RWPE2 (cell line): ENCODE results near the gene VAC14.

Experiments used
- ATAC-seq: fragments of 200-7000 bp; cut with Tn5 transposase; 3 replicates; pipeline ENCODE4 v1.9.1; 2021; ENCODE audit warnings: low read depth
- DNase-seq: peaks from one replicate; pipeline ENCODE4 v3.0.0-alpha.2; 2020; ENCODE audit warnings: low spot score
- H3K27ac ChIP-seq: fragments of 450-650 bp; 2 replicates; pipeline ENCODE4 v1.5.1; 2017; ENCODE audit warnings: mild to moderate bottlenecking; ENCODE audit not compliant: poor library complexity, severe bottlenecking
- H3K27me3 ChIP-seq: fragments of 250-450 bp; sonication (Bioruptor Pico); 2 replicates; pipeline ENCODE4 v1.5.1; 2021; ENCODE audit warnings: mild to moderate bottlenecking, moderate library complexity; ENCODE audit not compliant: insufficient read depth, poor library complexity, severe bottlenecking
- H3K36me3 ChIP-seq: fragments of 250-450 bp; sonication (Bioruptor Pico); 2 replicates; pipeline ENCODE4 v1.5.1; 2020; ENCODE audit warnings: low read depth, mild to moderate bottlenecking, moderate library complexity
- H3K4me1 ChIP-seq: fragments of 250-450 bp; sonication (Bioruptor Pico); 2 replicates; pipeline ENCODE4 v1.5.1; 2021; ENCODE audit warnings: mild to moderate bottlenecking, moderate library complexity; ENCODE audit not compliant: insufficient read depth, poor library complexity, severe bottlenecking
- H3K4me3 ChIP-seq: fragments of 250-450 bp; sonication (Bioruptor Pico); 2 replicates; pipeline ENCODE4 v1.5.1; 2021; ENCODE audit warnings: mild to moderate bottlenecking, moderate library complexity; ENCODE audit not compliant: severe bottlenecking
- H3K9me3 ChIP-seq: fragments of 250-450 bp; sonication (Bioruptor Pico); 2 replicates; pipeline ENCODE4 v1.5.1; 2021; ENCODE audit warnings: mild to moderate bottlenecking, moderate library complexity; ENCODE audit not compliant: severe bottlenecking
- CTCF ChIP-seq: fragments of 450-650 bp; IDR thresholded peaks from one replicate; pipeline ENCODE4 v1.5.1; 2017; ENCODE audit warnings: mild to moderate bottlenecking, moderate library complexity; ENCODE audit not compliant: poor library complexity, severe bottlenecking

Gene VAC14

GRCh38 chr16:70790815-70791214 lies 10.1 kb downstream of the VAC14 start:
- DNase-seq (no peak), ATAC-seq (no peak)
- no peak for TF ChIP-seq CTCF
- Histone ChIP-seq H3K27me3 (no peaks in the 10 kb centered on the region), H3K4me1 (no peaks in the 10 kb centered on the region), H3K9me3 (no peaks in the 10 kb centered on the region), H3K4me3 (no peak overlapping the region), H3K27ac (no peak overlapping the region), H3K36me3 (peaks cover 8% of the 10 kb centered on the region)

GRCh38 chr16:70789595-70790447 lies 11.1 kb downstream of the VAC14 start:
- ATAC-seq (no peak), DNase-seq (no peak)
- Histone ChIP-seq H3K27ac (no peak overlapping the region), H3K36me3 (peaks cover 18% of the 10 kb centered on the region), H3K27me3 (no peaks in the 10 kb centered on the region), H3K9me3 (no peaks in the 10 kb centered on the region), H3K4me1 (no peaks in the 10 kb centered on the region), H3K4me3 (no peak overlapping the region)
- TF ChIP-seq CTCF, result no peak

GRCh38 chr16:70788668-70789594 lies 12.0 kb downstream of the VAC14 start:
- no peaks in the 10 kb centered on the region for H3K9me3 ChIP-seq
- no peak overlapping the region for H3K4me3 ChIP-seq
- no peak for TF ChIP-seq CTCF
- DNase-seq (no peak), ATAC-seq (no peak)
- H3K36me3 ChIP-seq, result peaks cover 27% of the 10 kb centered on the region
- H3K27me3 ChIP-seq, result no peaks in the 10 kb centered on the region
- no peaks in the 10 kb centered on the region for H3K4me1 ChIP-seq
- no peak overlapping the region for H3K27ac ChIP-seq

- no peak for TF ChIP-seq CTCF
- Histone ChIP-seq H3K36me3 (peaks cover 50% of the 10 kb centered on the region), H3K4me3 (no peak overlapping the region), H3K4me1 (no peaks in the 10 kb centered on the region), H3K27ac (no peak overlapping the region), H3K27me3 (no peaks in the 10 kb centered on the region), H3K9me3 (no peaks in the 10 kb centered on the region)
- ATAC-seq (no peak), DNase-seq (no peak)
These were observed 14.8 kb downstream of the VAC14 start for GRCh38 chr16:70786020-70786755.
